Kidney epithelial cell (primary cell): Measurements from ENCODE around the gene DOCK1. TPM values are rescaled to one million over a fixed set of nuclear protein-coding genes. Genes with fewer than 3 reads are reported as not detected.

Source experiments
- DNase-seq: peaks from one replicate; pipeline ENCODE4 v3.0.0-alpha.2; 2010; ENCODE audit warnings: low read depth
- H3K27me3 ChIP-seq: 2 replicates; pipeline ENCODE4 v1.6.0; 2011; ENCODE audit warnings: low read length; ENCODE audit not compliant: control insufficient read depth, insufficient read depth
- H3K36me3 ChIP-seq: 2 replicates; pipeline ENCODE4 v1.5.1; 2011; ENCODE audit warnings: low read length; ENCODE audit not compliant: control insufficient read depth, insufficient read depth
- H3K4me3 ChIP-seq: 2 replicates; pipeline ENCODE4 v1.5.1; 2011; ENCODE audit warnings: low read depth, mild to moderate bottlenecking, control low read depth, low read length
- CTCF ChIP-seq: IDR thresholded peaks from 2 replicates; pipeline ENCODE4 v1.5.1; 2011; ENCODE audit warnings: mild to moderate bottlenecking, moderate library complexity, low read length, control low read depth, inconsistent platforms; ENCODE audit not compliant: insufficient read depth, poor library complexity, severe bottlenecking
- total RNA-seq: library from RNA; depleted of rRNA; stranded (reverse); fragments of >200 nt; gene quantifications from 2 replicates; pipeline ENCODE4 v1.2.3, GENCODE V29; 2015

Gene DOCK1
- total RNA-seq, 1 donor from 2014 or later: 39.5 TPM

GRCh38 chr10:127310430-127310829 is 405.2 kb downstream of the DOCK1 start:
- no peak overlapping the region for H3K4me3 ChIP-seq
- no peak for DNase-seq
- TF ChIP-seq CTCF: no peak
- no peaks in the 10 kb centered on the region for H3K36me3 ChIP-seq
- H3K27me3 ChIP-seq: no peaks in the 10 kb centered on the region

DNA sequence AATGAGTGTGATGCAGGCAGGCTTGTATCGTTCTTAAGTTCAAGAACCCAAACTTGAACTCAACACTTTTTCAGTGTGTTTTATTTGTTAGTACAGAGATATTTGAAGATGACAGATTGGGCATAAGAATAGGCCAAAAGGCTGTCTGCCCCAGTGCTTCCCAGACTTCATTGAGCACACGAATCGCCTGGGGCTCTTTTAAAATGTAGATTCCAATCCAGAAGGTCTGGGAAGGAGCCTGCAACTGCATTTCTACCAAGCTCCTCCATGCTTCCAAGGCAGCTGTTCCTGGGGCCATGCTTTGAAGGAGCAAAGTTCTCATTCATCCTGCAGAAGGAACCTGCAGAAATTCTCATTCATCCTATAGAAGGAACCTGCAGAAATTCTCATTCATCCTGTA is 405.7 kb downstream of the DOCK1 start:
- H3K4me3 ChIP-seq: no peak overlapping the region
- no peaks in the 10 kb centered on the region for H3K27me3 ChIP-seq
- TF ChIP-seq CTCF: no peak
- H3K36me3 ChIP-seq: no peaks in the 10 kb centered on the region
- no peak for DNase-seq

GRCh38 chr10:127313996-127314700 is 408.9 kb downstream of the DOCK1 start:
- DNase-seq: no peak
- H3K36me3 ChIP-seq: no peaks in the 10 kb centered on the region
- TF ChIP-seq CTCF: no peak
- no peak overlapping the region for H3K4me3 ChIP-seq
- no peaks in the 10 kb centered on the region for H3K27me3 ChIP-seq

GRCh38 chr10:127314797-127315196 is 409.6 kb downstream of the DOCK1 start:
- no peak for TF ChIP-seq CTCF
- no peak for DNase-seq
- no peaks in the 10 kb centered on the region for H3K27me3 ChIP-seq
- H3K36me3 ChIP-seq: no peaks in the 10 kb centered on the region
- no peak overlapping the region for H3K4me3 ChIP-seq

DNA sequence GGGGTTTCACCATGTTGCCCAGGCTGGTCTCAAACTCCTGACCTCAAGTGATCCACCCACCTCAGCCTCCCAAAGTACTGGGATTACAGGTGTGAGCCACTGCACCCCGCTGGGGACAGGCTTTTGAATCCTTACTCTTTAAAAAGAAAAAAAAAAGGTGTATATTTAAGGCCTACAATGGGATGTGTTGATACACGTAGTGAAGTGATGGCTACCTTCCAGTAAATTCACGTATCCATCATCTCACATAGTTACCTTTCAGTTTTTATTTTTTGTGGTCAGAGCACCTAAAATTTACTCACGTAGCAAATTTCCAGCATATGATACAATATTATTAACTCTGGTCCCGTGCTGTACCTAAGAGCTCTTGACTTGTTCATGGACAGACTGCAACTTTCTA is 410.7 kb downstream of the DOCK1 start:
- H3K36me3 ChIP-seq: no peaks in the 10 kb centered on the region
- no peak for TF ChIP-seq CTCF
- no peak for DNase-seq
- no peak overlapping the region for H3K4me3 ChIP-seq
- H3K27me3 ChIP-seq: no peaks in the 10 kb centered on the region

DNA sequence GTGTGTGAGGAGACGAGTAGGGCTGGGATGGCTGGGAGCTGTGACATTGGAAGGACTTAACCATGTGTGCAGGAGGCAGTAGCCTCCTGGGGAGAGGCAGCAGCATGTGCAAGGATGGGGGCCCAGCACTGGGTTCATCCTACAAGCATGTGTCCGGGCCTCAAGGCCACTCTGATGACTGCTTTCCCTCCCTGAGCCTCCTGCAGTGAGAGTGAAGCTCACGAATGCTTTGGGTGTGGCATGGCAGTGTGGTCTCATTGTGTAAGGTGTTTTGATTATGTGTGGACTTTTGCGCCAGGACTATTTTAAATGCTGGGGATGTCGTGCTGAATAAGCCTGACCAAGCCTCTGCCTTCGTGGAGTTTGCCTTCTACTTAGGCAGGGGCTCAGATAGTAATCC is 413.2 kb downstream of the DOCK1 start:
- no peak for DNase-seq
- TF ChIP-seq CTCF: no peak
- Histone ChIP-seq H3K36me3 (no peaks in the 10 kb centered on the region), H3K4me3 (no peak overlapping the region), H3K27me3 (no peaks in the 10 kb centered on the region)
